Retinal pigment epithelial cell (primary cell): Measurements from ENCODE around the gene EFNA5.

Experiments used
- DNase-seq: peaks from one replicate; pipeline ENCODE4 v3.0.0-alpha.2; 2010; ENCODE audit warnings: low read depth
- H3K4me3 ChIP-seq: 2 replicates; pipeline ENCODE4 v1.5.1; 2011; ENCODE audit warnings: mild to moderate bottlenecking, low read length, control low read depth, moderate library complexity
- TF ChIP-seq, protein P1 (sequence below): conservative IDR thresholded peaks from 2 replicates; pipeline ENCODE4 v1.5.1; 2011; ENCODE audit warnings: low read depth, low read length, control low read depth, inconsistent platforms

The EFNA5 gene

DNA sequence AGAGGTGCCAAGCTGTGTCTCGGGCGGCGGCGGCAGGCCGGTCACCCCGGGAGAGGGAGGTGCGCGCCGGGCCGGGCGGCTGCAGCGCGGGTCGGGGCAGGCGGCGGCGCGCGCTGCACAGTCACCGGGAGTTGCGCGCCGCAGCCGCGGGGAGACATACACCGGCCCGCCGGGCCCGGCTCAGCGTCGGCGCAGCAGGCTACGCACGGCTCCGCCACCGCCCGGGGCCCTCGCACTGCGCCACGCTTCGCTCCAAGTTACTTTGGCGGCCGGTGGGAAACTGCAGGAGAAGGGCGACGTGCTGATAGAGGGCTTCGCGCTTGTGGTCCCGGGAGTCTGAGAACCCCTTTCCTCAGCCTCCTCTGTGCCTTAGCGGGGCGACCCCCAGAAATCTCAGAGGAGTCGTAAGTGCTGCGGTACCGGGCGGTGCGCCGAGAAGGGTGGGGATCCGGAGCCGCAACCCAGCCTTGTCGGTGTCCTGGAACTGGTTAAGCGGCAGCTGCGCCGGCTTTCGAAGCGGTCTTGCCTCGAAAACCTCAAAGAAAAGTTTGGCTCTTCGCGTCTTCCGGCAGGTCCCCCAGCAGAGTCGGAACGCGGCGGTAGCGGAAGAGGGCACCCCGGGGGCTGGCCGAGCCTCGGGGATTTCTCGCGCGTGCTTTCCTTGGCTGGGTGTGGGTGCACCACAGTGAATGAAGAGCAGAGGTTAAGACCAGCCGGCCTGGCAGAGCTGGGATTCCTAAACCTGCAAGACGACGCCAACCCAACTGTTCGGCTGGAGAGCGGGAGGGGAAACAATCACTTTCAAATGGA is at the start of gene EFNA5:
EFNA5 (minus strand) TSS at position 6 of the 810 bp plus-strand sequence.
- H3K4me3 ChIP-seq = peak within 1 kb of the TSS; percentile 95
- no peak for DNase-seq
- TF ChIP-seq, protein P1, sequence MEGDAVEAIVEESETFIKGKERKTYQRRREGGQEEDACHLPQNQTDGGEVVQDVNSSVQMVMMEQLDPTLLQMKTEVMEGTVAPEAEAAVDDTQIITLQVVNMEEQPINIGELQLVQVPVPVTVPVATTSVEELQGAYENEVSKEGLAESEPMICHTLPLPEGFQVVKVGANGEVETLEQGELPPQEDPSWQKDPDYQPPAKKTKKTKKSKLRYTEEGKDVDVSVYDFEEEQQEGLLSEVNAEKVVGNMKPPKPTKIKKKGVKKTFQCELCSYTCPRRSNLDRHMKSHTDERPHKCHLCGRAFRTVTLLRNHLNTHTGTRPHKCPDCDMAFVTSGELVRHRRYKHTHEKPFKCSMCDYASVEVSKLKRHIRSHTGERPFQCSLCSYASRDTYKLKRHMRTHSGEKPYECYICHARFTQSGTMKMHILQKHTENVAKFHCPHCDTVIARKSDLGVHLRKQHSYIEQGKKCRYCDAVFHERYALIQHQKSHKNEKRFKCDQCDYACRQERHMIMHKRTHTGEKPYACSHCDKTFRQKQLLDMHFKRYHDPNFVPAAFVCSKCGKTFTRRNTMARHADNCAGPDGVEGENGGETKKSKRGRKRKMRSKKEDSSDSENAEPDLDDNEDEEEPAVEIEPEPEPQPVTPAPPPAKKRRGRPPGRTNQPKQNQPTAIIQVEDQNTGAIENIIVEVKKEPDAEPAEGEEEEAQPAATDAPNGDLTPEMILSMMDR = no peak

DNA sequence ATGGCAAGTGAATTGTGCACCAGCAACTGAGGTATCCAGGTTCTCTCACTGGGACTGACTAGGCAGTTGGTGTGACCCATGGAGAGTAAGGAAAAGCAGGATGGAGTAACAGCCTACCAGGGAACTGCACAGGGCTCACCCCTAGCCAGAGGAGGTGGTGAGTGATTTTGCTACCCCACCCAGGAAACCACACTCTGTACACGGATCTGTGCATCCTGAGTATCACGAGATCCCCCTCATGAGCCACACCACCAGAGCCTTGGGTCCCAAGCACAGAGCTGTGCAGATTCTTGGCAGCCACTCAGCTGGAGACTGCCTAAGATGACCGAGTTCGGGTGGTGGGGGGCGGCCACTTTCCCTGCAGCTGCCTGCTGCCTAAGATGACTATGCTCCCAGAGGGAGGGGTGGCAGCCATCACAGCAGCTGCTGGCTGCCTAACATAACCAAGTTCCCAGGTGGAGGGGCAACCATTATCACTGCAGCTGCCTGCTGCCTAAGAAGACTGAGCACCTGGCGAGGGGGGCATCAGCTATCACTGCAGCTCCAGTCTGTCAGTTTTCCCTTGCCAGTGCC is 48.4 kb upstream of the EFNA5 start:
- TF ChIP-seq, protein P1 = no peak
- H3K4me3 ChIP-seq = no peak overlapping the region
- DNase-seq = no peak

DNA sequence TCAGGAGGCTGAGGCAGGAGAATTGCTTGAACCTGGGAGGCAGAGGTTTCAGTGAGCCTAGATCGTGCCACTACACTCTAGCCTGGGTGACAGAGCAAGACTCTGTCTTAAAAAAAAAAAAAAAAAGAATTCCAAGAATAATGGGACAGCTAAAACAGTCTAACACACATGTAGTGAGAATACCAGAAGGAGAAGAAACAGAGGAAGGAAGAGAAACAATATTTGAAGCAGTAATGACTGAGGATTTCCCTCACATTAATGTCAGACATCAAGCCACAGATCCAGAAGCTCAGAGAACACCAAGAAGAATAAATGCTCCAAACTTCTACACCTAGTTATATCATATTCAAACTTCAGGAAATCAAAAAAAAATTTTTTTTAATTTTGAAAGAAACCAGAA is 47.1 kb upstream of the EFNA5 start:
- TF ChIP-seq, protein P1 = no peak
- DNase-seq = no peak
- H3K4me3 ChIP-seq = no peak overlapping the region

DNA sequence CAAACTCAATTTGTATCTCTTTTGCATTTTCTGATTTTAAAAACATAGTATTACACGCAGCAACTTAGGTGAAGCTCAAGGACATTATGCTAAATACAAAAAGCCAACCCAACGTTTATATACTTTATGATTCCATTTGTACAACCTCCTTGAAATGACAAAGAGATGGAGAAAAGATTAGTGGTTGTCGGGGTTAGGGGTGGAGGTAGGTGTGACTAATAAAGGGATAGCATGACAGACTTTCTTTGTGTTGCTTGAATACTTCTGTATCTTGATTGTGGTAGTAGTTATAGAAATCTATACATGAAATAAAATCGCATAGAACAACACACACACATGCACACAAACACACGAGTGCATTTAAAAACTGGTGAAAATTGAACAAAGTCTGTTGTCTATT is 42.5 kb upstream of the EFNA5 start:
- no peak overlapping the region for H3K4me3 ChIP-seq
- no peak for DNase-seq
- TF ChIP-seq, protein P1 = no peak

DNA sequence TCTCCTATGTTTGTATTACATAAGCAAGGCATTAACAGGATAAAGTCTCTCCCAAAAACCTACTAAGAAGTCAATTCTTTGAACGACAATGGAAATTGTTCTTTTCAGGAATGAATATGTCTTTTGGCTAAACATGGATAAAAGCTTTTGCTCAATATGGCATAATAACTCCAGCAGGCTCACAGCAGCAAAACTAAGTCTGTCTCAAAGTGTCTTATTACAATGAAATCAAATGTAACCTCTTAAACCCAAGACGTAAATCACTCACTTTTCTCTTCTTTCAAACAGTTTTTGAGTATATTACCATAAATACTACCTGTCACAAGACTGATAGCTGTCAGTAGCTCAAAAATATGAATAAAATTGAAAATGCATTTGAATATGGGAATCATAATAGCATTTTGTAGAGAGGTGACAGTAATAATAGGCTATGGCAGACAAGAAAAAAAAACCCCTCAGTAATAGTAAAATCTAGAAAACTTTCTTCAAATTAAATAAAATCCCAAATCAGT is 41.7 kb upstream of the EFNA5 start:
- TF ChIP-seq, protein P1 = no peak
- no peak for DNase-seq
- no peak overlapping the region for H3K4me3 ChIP-seq

DNA sequence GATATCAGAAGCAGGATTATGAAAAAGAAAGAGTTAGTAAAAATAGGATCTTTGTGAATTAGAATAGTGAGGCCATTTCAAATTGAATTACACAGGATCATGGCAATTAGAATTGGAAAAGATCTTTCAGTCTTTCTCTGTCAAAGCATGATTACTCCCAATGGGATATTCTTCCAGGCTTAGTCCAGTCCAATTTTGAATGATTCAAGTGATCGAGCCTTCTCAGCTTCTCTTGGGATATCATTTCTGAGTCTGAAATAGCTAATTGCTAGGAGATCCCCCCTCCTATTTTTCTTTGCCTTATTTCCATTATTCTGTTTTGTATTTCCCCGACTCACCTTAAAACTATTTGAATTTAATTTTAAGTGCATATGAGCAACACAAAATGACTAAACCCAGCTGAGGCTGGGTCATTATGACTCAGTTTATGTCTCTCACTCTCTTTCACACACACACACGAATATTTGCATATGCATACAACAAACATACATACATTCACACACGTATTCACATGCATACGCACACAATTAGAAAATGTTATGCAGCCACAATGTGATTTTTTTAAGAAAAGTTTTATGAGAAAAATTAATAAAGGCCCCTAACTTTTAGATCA is 34.8 kb upstream of the EFNA5 start:
- TF ChIP-seq, protein P1 = no peak
- peak overlapping the region; percentile 24 for H3K4me3 ChIP-seq
- DNase-seq = peak; percentile 2
